ENCODE results near the gene EFR3B. TPM values are rescaled to one million over a fixed set of nuclear protein-coding genes. Genes with fewer than 3 reads are reported as not detected.
"Not testable (repeated sequence)": the region's sequence is repeated elsewhere in the genome, so short reads cannot be mapped to it uniquely, and the experiment has no call there.

EFR3B gene
- total RNA-seq, 1 donor from 2014 or later, result 0.09 TPM

DNA sequence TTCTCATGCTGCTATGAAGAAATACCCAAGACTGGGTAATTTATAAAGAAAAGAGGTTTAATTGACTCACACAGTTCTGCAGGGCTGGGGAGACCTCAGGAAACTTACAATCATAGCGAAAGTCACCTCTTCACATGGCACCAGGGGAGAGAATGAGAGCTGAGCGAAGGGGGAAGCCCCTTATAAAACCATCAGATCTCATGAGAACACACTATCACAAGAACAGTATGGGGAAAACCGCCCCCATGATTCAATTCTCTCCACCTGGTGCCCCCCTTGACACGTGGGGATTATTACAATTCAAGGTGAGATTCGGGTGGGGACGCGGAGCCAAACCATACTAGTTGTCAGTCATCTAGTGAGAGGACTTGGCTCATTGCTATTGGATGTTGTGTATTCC, 60.5 kb downstream of the EFR3B start:
- intact Hi-C loops (cut with micrococcal nuclease), result not testable (repeated sequence)

DNA sequence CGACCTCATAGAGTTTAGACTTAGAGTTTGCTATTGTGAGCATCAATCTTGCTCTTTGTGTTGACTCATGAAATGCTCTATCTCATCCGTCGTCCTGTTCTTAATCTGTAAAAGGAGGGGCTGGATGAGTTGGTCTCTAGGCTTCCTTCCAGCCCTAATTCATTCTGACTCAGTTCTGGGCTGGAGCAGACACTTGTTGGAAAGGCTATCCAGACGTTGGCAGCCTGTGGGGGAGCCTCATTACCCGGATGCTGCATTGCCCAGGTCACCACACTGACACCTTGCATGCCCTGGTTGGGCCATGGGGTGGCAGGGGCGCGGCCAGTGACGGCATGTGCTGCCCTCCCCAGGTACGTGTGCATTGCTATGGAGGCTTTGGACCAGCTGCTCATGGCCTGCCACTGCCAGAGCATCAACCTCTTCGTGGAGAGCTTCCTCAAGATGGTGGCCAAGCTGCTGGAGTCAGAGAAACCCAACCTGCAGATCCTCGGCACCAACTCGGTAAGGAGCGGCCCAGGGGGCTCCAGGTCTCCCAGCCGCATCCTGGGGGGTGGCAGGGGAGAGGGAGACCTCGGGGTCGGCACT, 61.5 kb downstream of the EFR3B start:
- intact Hi-C loops (cut with micrococcal nuclease), result no loop called here

DNA sequence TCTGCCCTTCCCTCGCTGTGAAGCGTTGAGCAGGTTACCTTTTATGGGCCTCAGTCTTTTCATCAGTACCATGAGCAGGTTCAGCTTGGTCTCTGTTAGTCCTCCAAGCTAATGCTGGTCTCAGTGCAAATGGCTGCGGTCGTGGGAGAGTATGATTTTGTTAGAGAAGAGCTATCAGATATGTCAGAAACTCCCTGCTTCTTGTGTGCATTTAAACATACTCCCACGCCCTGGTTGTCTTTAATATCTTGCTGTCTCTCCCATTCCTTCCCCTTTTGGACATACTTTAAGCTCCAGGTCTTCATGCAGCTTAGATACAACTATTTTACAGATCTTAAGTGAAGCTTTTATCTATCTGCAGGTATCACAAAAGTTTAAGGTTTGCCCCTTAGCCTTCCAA, 62.9 kb downstream of the EFR3B start:
- intact Hi-C loops (cut with micrococcal nuclease), result no loop called here

DNA sequence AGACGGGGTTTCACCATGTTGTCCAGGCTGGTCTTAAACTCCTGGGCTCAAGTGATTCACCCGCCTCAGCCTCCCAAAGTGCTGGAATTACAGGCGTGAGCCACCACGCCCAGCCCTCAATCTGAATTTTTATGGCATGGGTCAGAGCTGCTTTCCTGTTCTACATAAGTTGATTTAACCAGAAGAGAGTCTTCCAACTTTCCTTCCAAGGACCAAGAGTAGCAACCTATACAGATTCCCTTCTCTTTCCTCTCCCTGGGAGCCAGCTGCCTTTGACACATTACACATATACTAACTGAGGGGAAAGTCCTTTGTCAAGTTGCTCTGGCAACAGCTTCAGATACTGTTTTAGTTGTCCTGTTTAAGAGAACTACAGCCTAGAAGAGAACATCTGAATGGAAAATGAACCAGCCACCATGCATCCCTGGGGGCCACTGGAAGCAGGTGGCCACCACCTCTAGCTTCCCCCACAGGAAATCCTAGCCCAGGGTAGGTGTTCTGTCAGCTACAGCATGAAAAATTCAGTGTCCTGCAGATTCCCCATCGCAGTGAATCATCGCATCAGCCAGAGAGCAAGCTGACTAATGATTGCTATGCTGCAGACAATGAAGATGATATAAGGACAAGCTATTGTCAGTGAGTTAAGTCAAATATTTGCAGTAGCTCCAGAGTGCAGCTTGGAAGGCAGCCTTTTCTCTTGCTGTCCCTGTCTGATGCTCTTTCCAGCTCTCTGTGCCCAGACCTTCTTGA, 63.6 kb downstream of the EFR3B start:
- intact Hi-C loops (cut with micrococcal nuclease), result no loop called here

DNA sequence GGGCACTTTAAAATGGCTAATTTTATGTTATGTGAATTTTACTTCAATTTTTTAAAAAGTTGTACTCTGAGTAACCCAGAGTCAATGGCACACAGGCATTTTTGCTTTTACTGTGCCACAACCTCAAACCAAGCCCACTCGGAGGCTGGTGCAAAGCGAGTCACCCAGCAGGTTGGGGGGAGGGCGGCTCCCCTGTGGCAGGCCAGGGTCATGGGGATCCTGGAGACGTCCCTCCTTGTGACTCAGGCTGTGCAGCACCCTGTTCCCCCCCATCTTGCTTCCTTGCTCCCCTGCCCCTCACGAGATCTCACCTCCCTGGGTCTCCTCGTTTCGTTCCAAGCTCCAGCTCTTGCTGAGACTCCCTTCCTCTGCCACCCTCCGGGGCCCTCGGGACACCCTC, 67.9 kb downstream of the EFR3B start:
- intact Hi-C loops (cut with micrococcal nuclease), result no loop called here

DNA sequence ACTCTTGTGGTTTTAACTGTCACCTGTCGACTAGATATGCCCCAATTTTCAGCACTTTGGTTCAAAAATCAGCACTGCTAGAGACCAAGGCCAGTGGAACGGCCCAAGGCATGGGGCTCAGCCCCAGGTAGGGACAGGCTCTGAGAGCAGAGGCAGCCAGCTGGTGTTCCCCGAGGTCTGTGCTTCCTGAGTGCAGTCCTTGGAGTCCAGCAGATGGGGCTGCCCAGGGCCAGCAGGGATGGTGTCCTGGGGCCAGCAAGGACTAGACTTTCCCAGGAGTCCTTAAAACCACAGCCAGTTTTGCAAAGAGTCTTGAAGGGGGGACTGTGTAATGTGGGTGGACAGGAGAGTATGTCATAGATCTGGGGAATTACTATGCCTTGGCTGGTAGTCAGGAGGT, 70.2 kb downstream of the EFR3B start:
- intact Hi-C loops (cut with micrococcal nuclease), result no loop called here

DNA sequence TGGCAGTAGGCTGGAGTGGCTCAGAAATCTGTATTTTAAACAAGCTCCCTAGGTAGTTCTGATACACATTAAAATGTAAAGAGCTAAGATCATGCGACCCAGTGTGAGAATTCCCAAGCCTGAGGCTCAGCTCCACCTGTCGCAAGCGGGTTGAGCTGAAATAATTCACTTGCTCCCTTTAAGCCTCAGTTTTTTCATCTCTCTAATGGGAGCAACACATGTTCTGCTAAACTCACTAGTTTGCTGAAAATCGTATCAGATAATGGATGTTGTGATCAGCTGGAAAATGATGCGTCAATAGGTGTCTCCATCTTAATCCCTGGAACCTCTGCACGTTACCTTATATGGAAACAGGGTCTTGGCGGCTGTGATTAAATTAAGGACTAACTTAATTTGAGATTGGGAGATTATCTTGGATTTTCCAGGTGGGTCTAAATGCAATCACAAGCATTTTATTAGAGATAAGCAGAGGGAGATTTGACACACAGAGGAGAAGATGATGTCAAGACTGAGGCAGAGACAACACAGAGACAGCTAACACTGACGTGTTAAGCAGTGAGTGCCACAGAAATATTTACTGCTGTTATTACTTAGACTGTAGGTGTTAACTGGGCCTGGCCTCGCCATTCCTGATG, 73.5 kb downstream of the EFR3B start:
- intact Hi-C loops (cut with micrococcal nuclease), result no loop called here

DNA sequence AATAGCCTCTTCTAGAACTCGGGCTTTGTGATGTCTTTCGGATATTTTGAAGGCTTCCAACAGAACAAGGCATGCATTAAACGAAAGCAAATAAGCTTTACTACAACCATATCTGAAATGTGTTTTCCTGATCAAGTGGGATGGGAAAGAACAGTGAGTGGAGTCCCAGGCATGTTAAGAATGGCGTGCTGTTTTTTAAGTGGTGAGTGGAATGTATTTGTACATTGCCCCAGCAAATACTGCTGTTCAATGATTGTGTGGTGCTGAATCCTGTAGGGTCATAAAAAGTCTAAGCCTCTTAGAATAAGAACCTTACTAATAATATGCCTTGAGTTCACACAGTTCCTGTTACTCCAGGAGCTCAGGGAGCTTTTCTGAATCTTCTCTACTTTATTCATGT, 74.0 kb downstream of the EFR3B start:
- intact Hi-C loops (cut with micrococcal nuclease), result no loop called here

DNA sequence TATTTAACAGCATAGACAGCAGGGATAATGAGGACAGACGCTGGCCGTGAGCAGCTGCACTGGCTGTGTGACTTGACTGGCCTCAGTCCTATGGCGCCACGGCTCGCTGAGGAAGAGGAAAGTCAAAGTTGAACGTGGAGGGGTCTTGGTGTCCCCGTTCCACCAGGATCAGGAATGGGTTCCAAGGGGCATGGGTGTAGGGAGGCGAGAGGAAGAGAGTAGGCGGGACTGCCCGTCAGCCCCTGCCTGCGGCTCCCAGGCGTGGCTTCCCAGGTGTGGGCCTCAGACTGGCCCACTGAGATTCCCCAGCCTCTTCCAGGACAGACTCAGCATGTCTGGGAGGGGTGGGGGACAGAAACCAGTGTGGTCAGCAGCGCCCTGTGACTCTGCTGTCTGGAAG, 75.1 kb downstream of the EFR3B start:
- intact Hi-C loops (cut with micrococcal nuclease), result no loop called here

DNA sequence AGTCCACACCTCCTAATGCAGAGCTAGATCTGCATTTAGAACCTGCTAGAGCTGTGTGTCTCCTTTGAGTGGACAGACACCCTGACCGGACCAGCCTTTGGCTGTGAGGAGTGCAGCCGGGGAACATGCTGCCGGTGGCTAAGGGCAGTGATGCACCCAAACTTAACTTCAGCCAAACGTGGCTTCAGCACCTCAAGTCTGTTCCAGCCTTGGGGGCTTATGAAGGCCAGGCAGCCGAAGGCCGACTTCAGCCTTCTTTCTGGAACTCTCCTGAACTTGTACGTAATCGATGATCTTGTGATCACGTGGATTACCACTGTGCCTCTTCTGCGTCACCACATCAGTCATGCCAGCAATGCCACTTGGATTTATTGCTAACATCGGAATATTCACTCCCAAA, 77.4 kb downstream of the EFR3B start:
- intact Hi-C loops (cut with micrococcal nuclease), result no loop called here

DNA sequence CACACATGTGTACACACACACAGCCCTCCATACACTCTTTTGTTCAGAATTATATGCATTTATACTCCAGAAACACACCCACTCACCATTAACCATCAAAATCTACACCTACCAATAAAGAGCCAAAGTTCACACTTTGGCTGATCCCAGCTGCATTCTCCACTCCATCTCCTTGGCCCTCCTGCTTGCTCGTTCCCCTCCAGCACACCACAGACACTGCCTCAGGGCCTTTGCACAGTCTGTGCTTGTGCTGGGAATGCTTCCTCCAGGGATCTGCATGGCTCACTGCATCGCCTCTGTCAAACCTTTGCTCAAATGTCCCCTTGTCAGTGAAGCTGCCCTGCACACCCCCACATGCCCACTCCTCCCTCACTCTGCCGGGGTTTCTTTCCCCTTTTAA, 80.5 kb downstream of the EFR3B start:
- intact Hi-C loops (cut with micrococcal nuclease), result no loop called here

DNA sequence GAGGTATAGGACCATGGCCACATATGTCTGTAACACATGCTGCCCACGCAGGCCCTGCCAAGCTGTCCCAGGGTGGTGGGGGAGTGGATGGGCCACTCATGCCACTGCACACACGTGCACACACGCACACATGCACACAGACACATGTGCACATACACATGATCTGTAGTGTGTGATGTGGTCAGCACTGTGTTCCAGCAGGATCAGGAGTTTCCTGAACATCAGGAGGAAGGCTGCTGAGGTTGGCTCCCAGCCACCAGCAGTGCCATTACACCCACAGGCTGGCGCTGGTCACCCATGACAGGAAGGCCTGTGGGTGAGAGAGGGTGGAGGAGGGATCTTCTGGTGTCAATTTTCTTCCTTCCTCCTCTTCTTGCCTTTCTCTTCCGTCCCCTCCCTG, 81.8 kb downstream of the EFR3B start:
- intact Hi-C loops (cut with micrococcal nuclease), result no loop called here

DNA sequence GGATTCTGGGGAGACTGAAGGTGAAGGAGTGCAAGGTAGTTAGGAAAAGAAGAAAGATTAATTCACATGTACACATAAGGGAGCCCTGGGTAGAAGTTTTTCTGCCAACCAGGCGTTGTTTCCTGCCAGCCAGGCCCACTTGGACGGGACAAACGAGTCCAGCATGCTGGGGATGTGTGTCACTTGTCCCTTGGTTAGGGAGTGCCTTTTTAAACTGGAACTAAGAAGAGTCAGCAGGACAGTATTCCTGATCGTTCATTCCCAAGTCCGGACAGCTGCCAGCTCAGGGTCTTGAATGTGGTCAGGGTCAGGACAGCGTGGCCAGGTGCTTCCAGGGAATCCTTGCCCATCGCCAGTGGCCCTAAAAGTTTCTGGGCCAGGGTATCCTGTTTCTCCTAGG, 83.3 kb downstream of the EFR3B start:
- intact Hi-C loops (cut with micrococcal nuclease), result no loop called here

DNA sequence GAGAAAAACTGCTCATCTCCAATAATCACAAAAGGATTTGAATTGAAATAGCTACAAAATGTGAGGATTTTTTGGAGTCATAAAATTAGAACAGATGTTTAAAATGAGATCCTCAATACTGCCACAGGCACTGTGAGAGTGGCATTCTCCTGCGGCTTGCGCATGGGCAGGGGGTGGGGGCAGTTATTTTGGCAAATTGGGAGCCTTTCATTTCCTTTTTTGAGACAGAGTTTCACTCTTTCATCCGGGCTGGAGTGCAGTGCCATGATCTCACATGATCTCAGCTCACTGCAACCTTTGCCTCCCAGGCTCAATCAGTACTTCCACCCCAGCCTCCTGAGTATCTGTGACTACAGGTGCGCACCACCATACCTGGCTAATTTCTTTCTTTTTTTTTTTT, 84.1 kb downstream of the EFR3B start:
- intact Hi-C loops (cut with micrococcal nuclease), result no loop called here

DNA sequence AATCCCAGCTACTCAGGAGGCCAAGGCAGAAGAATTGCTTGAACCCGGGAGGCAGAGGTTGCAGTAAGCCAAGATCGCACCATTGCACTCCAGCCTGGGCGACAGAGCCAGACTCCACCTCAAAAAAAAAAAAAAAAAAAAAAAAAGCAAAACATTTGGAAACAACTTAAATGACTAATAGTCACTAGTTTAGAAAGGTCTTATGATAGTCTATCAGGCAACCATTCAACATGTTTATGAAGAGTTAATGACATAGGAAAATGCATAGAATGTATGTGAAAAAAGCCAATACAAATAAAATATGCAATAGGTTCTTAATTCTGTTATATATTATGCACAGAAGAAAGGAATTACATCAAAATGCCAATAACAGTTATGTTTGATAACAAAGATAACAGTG, 85.2 kb downstream of the EFR3B start:
- intact Hi-C loops (cut with micrococcal nuclease), result not testable (repeated sequence)

DNA sequence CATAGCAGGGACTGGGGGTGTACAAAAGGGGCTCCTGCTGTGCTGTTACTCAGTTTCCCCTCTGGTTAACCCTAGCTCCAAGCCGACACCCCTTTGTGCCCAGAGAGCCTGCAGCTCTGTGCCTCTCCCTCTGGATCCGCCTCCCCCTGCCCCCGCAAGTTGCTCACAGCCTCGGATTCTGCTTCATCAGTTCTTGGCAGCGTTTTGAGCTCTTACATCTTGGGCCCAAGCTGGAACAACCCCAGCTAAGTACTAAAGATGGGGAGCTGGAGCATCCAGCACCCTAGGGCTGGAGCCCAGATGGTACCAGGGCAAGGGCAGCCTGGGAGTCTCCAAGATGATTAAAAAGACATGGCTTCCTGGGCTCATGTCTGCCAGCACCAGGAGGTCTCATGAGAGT, 85.8 kb downstream of the EFR3B start:
- intact Hi-C loops (cut with micrococcal nuclease), result loop anchor here (2.0 kb wide), 1 partner anchor 85 kb away; the partner anchor contains the start of gene EFR3B

DNA sequence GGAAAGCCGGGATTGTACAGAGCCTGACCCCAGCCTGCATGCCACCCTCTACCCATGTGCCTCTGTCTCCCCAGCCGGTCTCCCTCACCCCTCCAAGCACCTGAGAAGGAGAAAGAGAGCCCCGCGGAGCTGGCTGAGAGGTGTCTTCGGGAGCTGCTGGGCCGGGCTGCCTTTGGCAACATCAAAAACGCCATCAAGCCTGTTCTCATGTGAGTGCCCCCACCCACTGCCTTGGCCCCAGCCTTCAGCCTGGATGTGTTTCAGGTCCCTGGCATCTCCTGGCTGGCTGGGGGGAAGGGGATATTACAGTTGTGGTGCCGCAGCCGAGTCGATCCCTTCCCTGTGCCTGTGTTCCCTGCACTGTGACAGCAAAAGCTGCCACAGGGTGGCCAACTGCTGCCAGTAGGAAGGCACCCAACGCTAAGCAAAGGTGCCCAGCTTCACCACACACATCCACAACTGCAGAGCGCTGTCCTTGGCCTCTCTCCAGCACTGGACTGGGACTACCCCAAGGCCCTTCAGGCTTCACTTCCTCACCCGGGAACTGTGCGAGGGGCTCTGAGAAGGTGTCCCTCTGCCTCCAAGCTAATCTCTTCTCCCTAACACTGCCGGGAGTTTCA, 88.1 kb downstream of the EFR3B start:
- intact Hi-C loops (cut with micrococcal nuclease), result loop anchor here (2.0 to 10.0 kb wide), 2 partner anchors 87 to 305 kb away; partner anchors contain the start of gene EFR3B

DNA sequence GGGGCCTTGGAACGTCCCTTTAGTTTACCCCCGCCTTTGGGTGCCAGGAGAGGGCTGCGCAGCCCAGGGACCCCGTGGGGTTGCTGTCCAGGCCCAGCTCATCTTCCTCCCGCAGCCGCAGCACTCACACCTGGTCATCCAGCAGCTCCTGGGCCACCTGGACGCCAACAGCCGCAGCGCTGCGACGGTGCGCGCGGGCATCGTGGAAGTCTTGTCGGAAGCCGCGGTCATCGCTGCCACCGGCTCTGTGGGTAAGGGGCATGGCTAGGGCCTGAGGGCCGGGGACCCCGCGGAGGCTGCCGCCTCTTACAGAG, 89.3 kb downstream of the EFR3B start:
- intact Hi-C loops (cut with micrococcal nuclease), result loop anchor here (10.0 kb wide), 1 partner anchor 306 kb away; no protein-coding TSS in a partner anchor

DNA sequence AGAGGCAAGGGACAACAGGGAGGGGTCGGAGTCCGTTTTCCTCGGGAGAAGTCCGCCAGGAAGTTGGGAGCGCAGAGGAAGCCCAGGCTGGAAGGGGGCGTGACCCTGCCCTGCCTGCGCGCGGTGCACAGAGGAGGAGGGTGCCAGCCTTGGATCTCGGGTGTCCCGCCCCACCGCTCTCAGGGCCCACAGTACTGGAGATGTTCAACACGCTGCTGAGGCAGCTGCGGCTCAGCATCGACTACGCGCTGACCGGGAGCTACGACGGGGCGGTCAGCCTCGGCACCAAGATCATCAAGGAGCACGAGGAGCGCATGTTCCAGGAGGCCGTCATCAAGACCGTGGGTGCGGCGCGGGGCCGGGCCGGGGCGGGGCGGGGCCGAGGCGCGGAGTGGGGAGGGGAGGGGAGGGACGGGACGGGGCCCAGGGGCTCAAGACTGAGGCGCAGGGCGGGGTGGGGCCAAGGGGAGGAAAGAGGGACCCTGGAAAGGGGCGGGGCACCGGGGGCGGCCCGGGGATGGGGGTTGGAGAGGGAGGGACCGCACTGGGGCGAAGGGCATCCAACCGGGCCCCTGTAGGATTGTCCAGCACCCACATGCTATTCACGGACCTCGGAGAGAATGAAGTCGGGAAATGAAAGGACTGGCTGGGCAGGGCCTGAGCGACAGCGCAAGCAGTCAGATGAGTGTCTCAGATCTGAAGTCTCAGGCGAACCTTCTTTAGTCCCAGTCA, 89.9 kb downstream of the EFR3B start:
- intact Hi-C loops (cut with micrococcal nuclease), result loop anchor here (10.0 kb wide), 1 partner anchor 307 kb away; no protein-coding TSS in a partner anchor

DNA sequence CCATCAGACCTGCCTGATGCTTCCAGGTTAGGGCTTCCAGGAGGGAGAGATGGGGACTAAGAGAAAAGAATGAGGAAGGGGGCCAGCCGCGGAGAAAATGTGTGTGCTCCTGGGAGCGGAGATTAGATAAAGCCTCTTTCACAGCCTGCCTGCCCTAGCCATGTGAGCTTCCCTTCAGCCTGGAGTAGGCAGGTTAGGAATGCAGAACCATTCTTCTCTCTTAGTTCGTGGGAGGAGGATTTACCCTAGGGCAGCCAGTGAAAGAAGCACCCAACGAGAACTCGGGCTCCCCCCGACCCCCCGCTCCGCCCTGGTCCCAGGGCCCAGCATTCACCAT, 90.4 kb downstream of the EFR3B start:
- intact Hi-C loops (cut with micrococcal nuclease), result loop anchor here (10.0 kb wide), 1 partner anchor 307 kb away; no protein-coding TSS in a partner anchor

DNA sequence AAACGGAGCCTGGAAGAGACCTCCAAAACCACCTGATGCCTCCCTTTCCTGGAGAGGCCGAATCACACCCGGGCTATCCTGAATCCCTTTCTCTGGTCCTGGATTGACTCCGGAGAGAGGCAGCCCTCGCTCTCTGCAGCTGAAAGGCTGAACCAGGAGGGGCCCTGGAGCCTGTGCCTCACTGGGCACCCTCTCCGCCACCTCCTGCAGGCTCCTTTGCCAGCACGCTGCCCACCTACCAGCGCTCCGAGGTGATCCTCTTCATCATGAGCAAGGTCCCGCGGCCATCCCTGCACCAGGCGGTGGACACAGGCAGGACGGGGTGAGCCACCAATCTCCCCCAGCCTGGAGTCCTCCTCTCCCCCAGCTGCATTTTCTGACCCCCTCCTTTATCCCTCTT, 90.8 kb downstream of the EFR3B start:
- intact Hi-C loops (cut with micrococcal nuclease), result loop anchor here (10.0 kb wide), 1 partner anchor 308 kb away; no protein-coding TSS in a partner anchor

DNA sequence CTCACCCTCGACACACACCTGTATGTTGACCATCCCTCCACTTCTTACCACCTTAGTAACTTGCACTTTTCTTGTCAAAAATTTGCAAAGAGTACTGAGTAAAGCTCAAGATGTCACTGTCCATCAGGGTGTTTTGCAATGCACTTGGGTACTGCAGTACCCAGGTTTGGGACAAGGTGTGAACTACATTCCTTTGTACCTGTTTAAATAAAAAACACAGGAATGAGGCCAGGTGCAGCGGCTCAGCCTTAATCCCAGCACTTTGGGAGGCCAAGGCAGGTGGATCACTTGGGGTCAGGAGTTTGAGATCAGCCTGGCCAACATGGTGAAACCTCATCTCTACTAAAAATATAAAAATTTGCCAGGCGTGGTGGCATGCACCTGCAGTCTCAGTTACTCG, 98.7 kb downstream of the EFR3B start:
- intact Hi-C loops (cut with micrococcal nuclease), result not testable (repeated sequence)

Data from T-helper 2 cell treated with Interferon-gamma antibody and Interleukin-4, amounts not matched to agents 100 ng/mL and 5 ng/mL, for 36 hours (primary cell).